Naive thymus-derived CD8-positive, alpha-beta T cell (primary cell): ENCODE results near the gene CLTB. TPM values are rescaled to one million over a fixed set of nuclear protein-coding genes. Genes with fewer than 3 reads are reported as not detected.

ENCODE experiments used
- ATAC-seq, 2 donors: fragments of 150-1000 bp; cut with Tn5 transposase in 1 of 2; sonication (Bioruptor Pico), chemical (Tn5 transposase) in 1 of 2; 1 replicate in 1 of 2; 2 replicates in 1 of 2; pipeline ENCODE4 v1.10.0; 2021; ENCODE audit warnings: mild to moderate bottlenecking in 2 of 2, moderate library complexity in 2 of 2
- POLR2A ChIA-PET: fragments of 350-600 bp; sonication (Branson Sonifier 250); formaldehyde crosslinking; loops from one replicate; lab custom pipeline; 2021; ENCODE audit warnings: antibody characterized with exemption; lab: Charles Lee
- DNase-seq, 10 donors: peaks; one replicate each; pipeline versions ENCODE4 v3.0.0 to v3.0.0-alpha.2; 2020 to 2022
- H3K27ac Mint-ChIP-seq, 10 donors: one replicate each; pipeline ENCODE4 v1.8.0; 2020 to 2022; ENCODE audit warnings: mild to moderate bottlenecking in 10 of 10, mixed read lengths in 10 of 10, moderate library complexity in 4 of 10, inconsistent platforms in 1 of 10
- H3K27me3 Mint-ChIP-seq, 5 donors: one replicate each; pipeline ENCODE4 v1.8.0; 2021 to 2022; ENCODE audit warnings: mixed read lengths in 5 of 5
- H3K36me3 Mint-ChIP-seq, 3 donors: one replicate each; pipeline ENCODE4 v1.8.0; 2020 to 2022; ENCODE audit warnings: mixed read lengths in 3 of 3, mild to moderate bottlenecking in 2 of 3, inconsistent platforms in 1 of 3
- H3K4me1 Mint-ChIP-seq, 4 donors: one replicate each; pipeline ENCODE4 v1.8.0; 2021 to 2022; ENCODE audit warnings: mixed read lengths in 4 of 4
- H3K4me3 Mint-ChIP-seq, 10 donors: one replicate each; pipeline ENCODE4 v1.8.0; 2020 to 2022; ENCODE audit warnings: mild to moderate bottlenecking in 10 of 10, mixed read lengths in 10 of 10, moderate library complexity in 6 of 10, inconsistent platforms in 1 of 10
- H3K9me3 Mint-ChIP-seq, 9 donors: one replicate each; pipeline ENCODE4 v1.8.0; 2020 to 2022; ENCODE audit warnings: mixed read lengths in 9 of 9, mild to moderate bottlenecking in 3 of 9, inconsistent platforms in 1 of 9, moderate library complexity in 1 of 9
- polyA plus RNA-seq, 3 donors: library from polyadenylated mRNA; unstranded; fragments of 300-500 nt; fragmentation: Illumina TruSeq; gene quantifications; one replicate each; pipeline ENCODE4 v1.2.3, GENCODE V29; 2021
- total RNA-seq, 8 experiments: library from RNA in 2 of 8; stranded (reverse) in 2 of 8; gene quantifications; one replicate each; pipeline ENCODE4 v1.2.3 and lab custom pipeline; 2021 to 2026

Gene CLTB, protein sequence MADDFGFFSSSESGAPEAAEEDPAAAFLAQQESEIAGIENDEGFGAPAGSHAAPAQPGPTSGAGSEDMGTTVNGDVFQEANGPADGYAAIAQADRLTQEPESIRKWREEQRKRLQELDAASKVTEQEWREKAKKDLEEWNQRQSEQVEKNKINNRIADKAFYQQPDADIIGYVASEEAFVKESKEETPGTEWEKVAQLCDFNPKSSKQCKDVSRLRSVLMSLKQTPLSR
- total RNA-seq (10 to 100 TPM; 34.4 to 36.1 TPM), polyA plus RNA-seq (10 to 100 TPM; 69.2 to 82.7 (median 73.5) TPM), total RNA-seq (lab: John Stamatoyannopoulos, UW) (30.5 to 58.9 (median 36.4) reads per million in 6 experiments)

DNA sequence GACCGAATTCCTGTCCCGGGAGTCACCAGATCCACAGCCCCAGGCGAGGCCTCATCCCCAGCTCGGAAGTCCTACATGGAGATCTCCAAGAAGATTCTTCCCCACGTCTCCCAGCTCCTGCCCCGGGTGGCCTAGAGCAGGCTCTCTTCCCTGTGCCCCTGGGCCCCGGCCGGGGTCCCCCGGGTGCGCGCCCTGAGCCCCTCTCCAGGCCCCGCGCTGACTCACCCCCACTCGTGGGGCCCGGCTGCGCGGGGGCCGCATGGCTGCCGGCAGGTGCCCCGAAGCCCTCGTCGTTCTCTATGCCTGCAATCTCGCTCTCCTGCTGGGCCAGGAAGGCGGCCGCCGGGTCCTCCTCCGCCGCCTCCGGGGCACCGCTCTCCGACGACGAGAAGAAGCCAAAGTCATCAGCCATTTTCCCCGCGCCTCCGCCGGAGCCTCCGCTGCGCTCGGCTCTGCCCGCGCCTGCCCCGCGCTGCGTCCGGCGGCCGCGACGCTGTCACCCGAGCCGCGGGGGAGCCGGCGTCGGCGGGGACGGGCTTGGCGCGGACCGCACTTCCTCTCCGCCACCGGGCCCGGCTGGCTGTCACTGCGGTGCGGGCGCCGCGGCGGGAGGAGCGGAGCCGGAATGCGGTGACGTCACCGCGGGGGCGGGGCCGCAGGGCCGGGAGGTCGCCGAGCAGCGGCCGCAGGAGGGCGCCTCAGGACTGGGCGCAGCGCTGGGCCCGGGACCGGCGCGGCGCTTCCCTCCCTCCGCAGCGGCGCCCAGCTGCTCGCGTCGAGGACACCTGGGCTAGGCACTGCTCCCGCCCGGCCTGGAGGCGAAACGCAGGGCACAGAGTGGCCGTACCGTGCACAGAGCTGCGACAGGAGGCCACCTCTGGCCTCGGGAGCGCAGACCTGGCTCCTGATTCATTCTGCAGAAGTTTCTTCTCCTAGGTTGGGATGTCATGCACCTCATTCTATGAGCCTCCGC, at the start of gene CLTB:
CLTB (minus strand) TSS at position 588 of the 973 bp plus-strand sequence; CDS start at position 412, 176 bp downstream.
- POLR2A ChIA-PET, result interaction anchor here (0.9 to 5.5 kb wide), 18 partner anchors 10 to 245 kb away, joined by 3 to 60 read pairs (median 5); partner anchors contain the start of genes FAF2, HIGD2A, NOP16 and RNF44
- Mint-ChIP-seq H3K36me3 (peaks cover 0 to 5% (median 0%) of the 10 kb centered on the region in 3 donors), H3K4me3 (peak within 1 kb of the TSS; percentile 77 to 88 (median 82)), H3K4me1 (peaks cover 20 to 52% (median 46%) of the 10 kb centered on the region in 4 donors), H3K27me3 (no peaks in the 10 kb centered on the region), H3K9me3 (peaks cover 0 to 2% (median 0%) of the 10 kb centered on the region in 9 donors), H3K27ac (peak within 1 kb of the TSS; percentile 72 to 92 (median 88))
- ATAC-seq (peak; percentile 90 to 91), DNase-seq (peak; percentile 72 to 98 (median 85))

DNA sequence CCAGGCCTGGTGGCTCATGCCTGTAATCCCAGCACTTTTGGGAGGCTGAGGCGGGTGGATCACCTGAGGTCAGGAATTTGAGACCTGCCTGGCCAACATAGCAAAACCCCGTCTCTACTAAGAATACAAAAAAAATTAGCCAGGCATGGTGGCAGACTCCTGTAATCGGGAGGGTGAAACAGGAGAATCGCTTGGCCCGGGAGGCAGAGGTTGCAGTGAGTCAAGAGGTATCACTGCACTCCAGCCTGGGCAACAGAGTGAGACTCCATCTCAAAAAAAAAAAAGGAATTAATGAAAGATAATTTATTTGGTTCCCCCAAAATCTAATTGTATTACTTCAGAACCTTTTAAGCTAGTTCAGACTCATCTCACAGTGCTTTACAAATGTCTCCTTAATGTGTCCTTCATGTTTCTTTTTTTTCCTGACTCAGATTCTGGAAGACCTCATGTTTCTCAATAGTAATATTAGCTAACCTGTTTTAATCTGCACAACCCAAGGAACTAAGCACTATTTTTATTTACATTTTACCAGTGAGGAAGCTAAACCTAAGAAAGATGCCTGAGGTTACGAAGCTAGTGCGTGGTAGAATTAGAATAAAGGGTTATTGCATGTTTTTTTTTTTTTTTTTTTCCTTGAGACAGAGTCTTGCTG, 46.9 kb upstream of the CLTB start:
- ATAC-seq (no peak), DNase-seq (no peak)
- Mint-ChIP-seq H3K4me1 (peaks cover 12 to 64% (median 52%) of the 10 kb centered on the region in 4 donors), H3K9me3 (no peaks in the 10 kb centered on the region), H3K36me3 (peaks cover 0 to 55% (median 5%) of the 10 kb centered on the region in 3 donors), H3K4me3 (no peak overlapping the region), H3K27me3 (no peaks in the 10 kb centered on the region), H3K27ac (peak overlapping the region in 1 of 10 donors; percentile 80)
- POLR2A ChIA-PET, result interaction anchor here (0.6 to 0.8 kb wide), 2 partner anchors 46 to 157 kb away, joined by 3 read pairs; no protein-coding TSS in a partner anchor

DNA sequence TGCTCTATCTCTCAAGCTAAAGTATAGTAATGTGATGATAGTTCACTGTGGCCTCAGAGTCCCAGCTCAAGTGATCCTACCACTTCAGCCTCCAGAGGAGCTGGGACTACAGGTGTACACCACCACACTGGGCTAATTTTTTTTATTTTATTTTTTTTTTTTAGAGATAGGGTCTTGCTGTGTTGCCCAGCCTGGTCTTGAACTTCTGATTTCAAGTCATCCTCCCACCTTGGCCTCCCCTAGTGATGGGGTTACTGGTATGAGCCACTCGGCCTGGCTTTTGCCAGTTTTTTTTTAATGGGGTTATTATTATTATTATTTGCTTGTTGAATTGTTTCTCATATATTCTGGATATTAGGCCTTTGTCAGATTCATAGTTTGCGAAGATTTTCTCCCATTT, 45.0 kb upstream of the CLTB start:
- Mint-ChIP-seq H3K27ac (no peak overlapping the region), H3K36me3 (peaks cover 0 to 53% (median 0%) of the 10 kb centered on the region in 3 donors), H3K4me1 (peaks cover 16 to 66% (median 54%) of the 10 kb centered on the region in 4 donors), H3K27me3 (no peaks in the 10 kb centered on the region), H3K4me3 (no peak overlapping the region), H3K9me3 (no peaks in the 10 kb centered on the region)
- POLR2A ChIA-PET, result interaction anchor here (0.6 kb wide), 1 partner anchor 48 kb away, joined by 4 read pairs; no protein-coding TSS in a partner anchor
- no peak for ATAC-seq
- DNase-seq, result no peak

DNA sequence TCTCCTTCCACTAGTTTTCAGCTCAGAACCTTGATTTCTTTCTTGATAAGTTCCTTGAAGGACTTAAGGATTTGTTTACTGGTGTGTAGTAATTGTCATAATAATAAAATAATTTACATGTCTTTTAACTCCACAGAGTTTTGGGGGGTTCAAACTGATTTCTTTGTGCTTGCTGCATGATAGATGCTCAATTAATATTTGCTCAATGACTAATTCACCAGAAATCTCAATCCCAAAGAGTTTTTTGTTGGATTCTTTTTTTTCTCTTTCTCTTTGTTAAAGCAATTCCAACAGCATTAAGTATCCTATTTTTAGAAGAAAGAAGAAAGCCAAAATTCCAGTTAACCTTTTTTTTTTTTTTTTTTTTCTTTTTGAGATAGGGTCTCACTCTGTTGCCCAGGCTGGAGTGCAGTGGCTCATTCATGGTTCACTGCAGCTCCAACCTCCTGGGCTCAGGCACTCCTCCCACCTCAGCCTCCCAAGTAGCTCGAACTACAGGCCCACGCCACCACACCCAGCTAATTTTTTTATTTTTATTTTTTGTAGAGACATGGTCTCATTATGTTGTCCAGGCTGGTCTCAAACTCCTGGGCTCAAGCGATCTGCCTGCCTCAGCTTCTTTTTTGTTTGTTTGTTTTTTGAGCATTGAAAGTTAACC, 42.7 kb upstream of the CLTB start:
- POLR2A ChIA-PET, result no interaction called here
- no peak for ATAC-seq
- Mint-ChIP-seq H3K4me3 (no peak overlapping the region), H3K36me3 (peaks cover 0 to 45% (median 0%) of the 10 kb centered on the region in 3 donors), H3K27me3 (no peaks in the 10 kb centered on the region), H3K9me3 (no peaks in the 10 kb centered on the region), H3K4me1 (peaks cover 18 to 61% (median 53%) of the 10 kb centered on the region in 4 donors), H3K27ac (peak overlapping the region in 3 of 10 donors; percentile 15 to 46 (median 39))
- no peak for DNase-seq

- H3K27me3 Mint-ChIP-seq, result no peaks in the 10 kb centered on the region
- no peak overlapping the region for H3K4me3 Mint-ChIP-seq
- peaks cover 14 to 57% (median 49%) of the 10 kb centered on the region in 4 donors for H3K4me1 Mint-ChIP-seq
- H3K27ac Mint-ChIP-seq, result peak overlapping the region in 1 of 10 donors; percentile 2
- H3K36me3 Mint-ChIP-seq, result peaks cover 0 to 52% (median 0%) of the 10 kb centered on the region in 3 donors
- POLR2A ChIA-PET, result interaction anchor here (0.6 to 0.7 kb wide), 2 partner anchors 19 to 679 kb away, joined by 3 to 6 read pairs; partner anchors contain the start of gene NSD1
- ATAC-seq (no peak), DNase-seq (no peak)
- H3K9me3 Mint-ChIP-seq, result no peaks in the 10 kb centered on the region
These were observed 38.5 kb upstream of the CLTB start for GRCh38 chr5:176454724-176455394.

GRCh38 chr5:176450077-176450476, 33.7 kb upstream of the CLTB start:
- Mint-ChIP-seq H3K27ac (peak overlapping the region in 3 of 10 donors; percentile 5 to 33 (median 21)), H3K36me3 (peaks cover 0 to 28% (median 0%) of the 10 kb centered on the region in 3 donors), H3K4me1 (peaks cover 20 to 59% (median 52%) of the 10 kb centered on the region in 4 donors)

GRCh38 chr5:176447978-176448608, 31.8 kb upstream of the CLTB start, which contains the start of gene FAF2:
TSS of gene FAF2 (plus strand) at chr5:176448385. CDS start at chr5:176448408, 23 bp downstream.
- Mint-ChIP-seq H3K4me1 (peaks cover 17 to 52% (median 44%) of the 10 kb centered on the region in 4 donors), H3K4me3 (peak within 1 kb of the TSS; percentile 90 to 100 (median 97)), H3K9me3 (peaks cover 0 to 5% (median 0%) of the 10 kb centered on the region in 9 donors), H3K36me3 (peaks cover 0 to 14% (median 0%) of the 10 kb centered on the region in 3 donors), H3K27ac (peak within 1 kb of the TSS; percentile 96 to 99 (median 98)), H3K27me3 (peaks cover 0 to 3% (median 0%) of the 10 kb centered on the region in 5 donors)
- POLR2A ChIA-PET, result interaction anchor here (0.7 to 5.6 kb wide), 15 partner anchors 31 to 199 kb away, joined by 3 to 88 read pairs (median 3); partner anchors contain the start of genes CDHR2, CLTB, RNF44 and TSPAN17
- DNase-seq (peak; percentile 95 to 100 (median 98)), ATAC-seq (peak; percentile 96 to 97)

More at GRCh38 chr5:176450077-176450476, 33.7 kb upstream of the CLTB start:
- no peak for DNase-seq
- ATAC-seq, result no peak
- Mint-ChIP-seq H3K9me3 (peaks cover 0 to 5% (median 0%) of the 10 kb centered on the region in 9 donors), H3K27me3 (peaks cover 0 to 3% (median 0%) of the 10 kb centered on the region in 5 donors), H3K4me3 (peak overlapping the region in 5 of 10 donors; percentile 2 to 42 (median 21))
- POLR2A ChIA-PET, result interaction anchor here (5.6 kb wide), 1 partner anchor 87 kb away, joined by 88 read pairs; the partner anchor contains the start of gene RNF44

DNA sequence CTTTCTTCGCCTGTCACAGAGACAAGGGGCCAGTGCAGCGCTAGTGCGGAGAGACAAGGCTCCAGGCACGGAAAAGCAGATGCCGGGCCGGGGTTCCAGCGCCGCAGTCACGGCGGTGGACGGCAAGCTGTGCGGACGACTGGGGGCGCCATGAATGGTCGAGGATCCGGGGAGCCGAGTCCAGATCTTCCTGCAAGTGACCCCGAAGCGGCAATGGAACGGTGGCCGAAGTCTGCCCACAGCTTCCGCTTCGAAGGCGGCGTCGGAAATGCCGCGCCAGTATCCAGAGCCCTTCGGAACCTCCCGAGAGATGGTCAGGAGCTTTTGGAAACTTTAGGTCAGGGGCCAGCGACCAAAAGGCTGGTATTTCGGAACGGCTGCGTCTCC, 31.2 kb upstream of the CLTB start:
- H3K36me3 Mint-ChIP-seq, result peaks cover 0 to 11% (median 0%) of the 10 kb centered on the region in 3 donors
- H3K4me3 Mint-ChIP-seq, result peak overlapping the region; percentile 90 to 100 (median 97)
- H3K27me3 Mint-ChIP-seq, result peaks cover 0 to 3% (median 0%) of the 10 kb centered on the region in 5 donors
- H3K27ac Mint-ChIP-seq, result peak overlapping the region; percentile 96 to 99 (median 98)
- POLR2A ChIA-PET, result interaction anchor here (0.6 to 5.6 kb wide), 15 partner anchors 31 to 806 kb away, joined by 3 to 88 read pairs (median 3); partner anchors contain the start of genes CDHR2, CLTB, RNF44 and TSPAN17
- peaks cover 17 to 47% (median 41%) of the 10 kb centered on the region in 4 donors for H3K4me1 Mint-ChIP-seq
- DNase-seq (peak in 1 of 10 donors; percentile 24), ATAC-seq (peak in 1 of 2 donors; percentile 16)
- peaks cover 0 to 5% (median 0%) of the 10 kb centered on the region in 9 donors for H3K9me3 Mint-ChIP-seq

DNA sequence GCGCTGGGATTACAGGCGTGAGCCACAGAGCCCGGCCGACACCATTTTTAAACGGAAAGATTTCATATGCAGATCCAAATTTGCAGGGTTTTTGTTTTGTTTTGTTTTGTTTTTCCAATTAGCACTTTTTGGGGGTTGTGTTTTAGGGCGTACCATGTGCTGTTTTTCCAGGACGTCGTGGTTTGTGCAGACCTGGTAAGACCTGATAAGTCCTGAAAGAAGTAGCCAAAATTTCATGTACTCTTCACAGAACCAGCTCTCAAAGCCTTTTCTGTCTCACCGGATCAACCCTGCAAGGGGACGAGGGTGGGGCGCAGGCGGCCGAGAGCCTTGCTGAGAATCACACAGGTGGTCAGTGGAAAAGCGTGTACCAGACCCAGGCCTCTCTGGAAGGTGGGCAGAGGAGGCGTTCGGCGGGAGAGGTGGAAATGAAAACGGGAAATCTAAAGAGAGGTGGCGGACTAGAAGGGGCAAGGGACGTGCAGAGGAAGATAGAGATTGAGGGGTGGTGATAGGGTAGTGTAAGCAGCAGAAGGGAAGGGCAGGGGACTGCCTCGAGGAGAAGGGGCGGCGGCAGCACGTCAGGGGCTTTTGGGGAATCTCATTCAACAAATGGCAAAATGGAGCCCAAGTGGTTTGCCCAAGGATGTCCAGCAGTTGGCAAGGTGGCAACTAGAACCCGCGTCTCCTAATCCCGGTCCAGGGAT, 30.7 kb upstream of the CLTB start:
- peak overlapping the region; percentile 90 to 100 (median 97) for H3K4me3 Mint-ChIP-seq
- H3K27ac Mint-ChIP-seq, result peak overlapping the region; percentile 96 to 99 (median 98)
- H3K9me3 Mint-ChIP-seq, result peaks cover 0 to 5% (median 0%) of the 10 kb centered on the region in 9 donors
- H3K4me1 Mint-ChIP-seq, result peaks cover 14 to 42% (median 36%) of the 10 kb centered on the region in 4 donors
- ATAC-seq (peak in 1 of 2 donors; percentile 10), DNase-seq (peak in 7 of 10 donors; percentile 7 to 37 (median 14))
- peaks cover 0 to 7% (median 0%) of the 10 kb centered on the region in 5 donors for H3K27me3 Mint-ChIP-seq
- peaks cover 0 to 7% (median 0%) of the 10 kb centered on the region in 3 donors for H3K36me3 Mint-ChIP-seq
- POLR2A ChIA-PET, result interaction anchor here (0.6 to 5.6 kb wide), 13 partner anchors 30 to 806 kb away, joined by 3 to 88 read pairs (median 3); partner anchors contain the start of genes CDHR2, CLTB, RNF44 and TSPAN17
